Esophagus (tissue), 2 donors: ENCODE results near the gene C1orf52. TPM values are rescaled to one million over a fixed set of nuclear protein-coding genes. Genes with fewer than 3 reads are reported as not detected.
A peak's percentile ranks its signal among the peaks of the same experiment; 100 is the strongest.

Source experiments
- H3K27ac ChIP-seq, 2 donors: one replicate each; pipeline ENCODE4 v1.5.1; 2013; ENCODE audit warnings: low read depth in 2 of 2, mild to moderate bottlenecking in 2 of 2, inconsistent platforms in 1 of 2, low read length in 1 of 2, moderate library complexity in 1 of 2
- H3K27me3 ChIP-seq, 2 donors: one replicate each; pipeline ENCODE4 v1.6.1; 2013; ENCODE audit warnings: low read length in 2 of 2, control low read depth in 1 of 2, mild to moderate bottlenecking in 1 of 2; ENCODE audit not compliant: insufficient read depth in 2 of 2, control insufficient read depth in 1 of 2
- H3K36me3 ChIP-seq, 2 donors: one replicate each; pipeline ENCODE4 v1.6.1; 2013; ENCODE audit warnings: low read length in 1 of 2; ENCODE audit not compliant: control insufficient read depth in 2 of 2, insufficient read depth in 2 of 2
- H3K4me1 ChIP-seq, 2 donors: one replicate each; pipeline ENCODE4 v1.6.1; 2013; ENCODE audit warnings: low read length in 1 of 2; ENCODE audit not compliant: control insufficient read depth in 2 of 2, insufficient read depth in 2 of 2
- H3K4me3 ChIP-seq, 2 donors: one replicate each; pipeline ENCODE4 v1.5.1; 2013; ENCODE audit warnings: low read length in 2 of 2, mild to moderate bottlenecking in 2 of 2, low read depth in 1 of 2, moderate library complexity in 1 of 2
- H3K9me3 ChIP-seq, 2 donors: one replicate each; pipeline ENCODE4 v1.6.1; 2013; ENCODE audit warnings: mild to moderate bottlenecking in 2 of 2, low read depth in 1 of 2, low read length in 1 of 2, moderate library complexity in 1 of 2; ENCODE audit not compliant: control insufficient read depth in 2 of 2, insufficient read depth in 1 of 2
- WGBS, 2 donors: extraction: QIAGEN DNeasy Blood & Tissue Kit; methylation state at CpG; one replicate each; pipeline ENCODE4 v1.1.7; 2013; 5-methylcytosine and 5-hydroxymethylcytosine counted together
- polyA plus RNA-seq, 2 donors: library from polyadenylated mRNA; stranded (reverse); fragments of 200-250 nt; gene quantifications; one replicate each; pipeline ENCODE4 v1.2.3, GENCODE V29; 2013
- donor health status: healthy with polysubstance abuse.
- donor health status: Bipolar disorder and iron deficiency.

C1orf52 gene
- polyA plus RNA-seq, 2 donors, result 12.4 to 17.8 TPM

DNA sequence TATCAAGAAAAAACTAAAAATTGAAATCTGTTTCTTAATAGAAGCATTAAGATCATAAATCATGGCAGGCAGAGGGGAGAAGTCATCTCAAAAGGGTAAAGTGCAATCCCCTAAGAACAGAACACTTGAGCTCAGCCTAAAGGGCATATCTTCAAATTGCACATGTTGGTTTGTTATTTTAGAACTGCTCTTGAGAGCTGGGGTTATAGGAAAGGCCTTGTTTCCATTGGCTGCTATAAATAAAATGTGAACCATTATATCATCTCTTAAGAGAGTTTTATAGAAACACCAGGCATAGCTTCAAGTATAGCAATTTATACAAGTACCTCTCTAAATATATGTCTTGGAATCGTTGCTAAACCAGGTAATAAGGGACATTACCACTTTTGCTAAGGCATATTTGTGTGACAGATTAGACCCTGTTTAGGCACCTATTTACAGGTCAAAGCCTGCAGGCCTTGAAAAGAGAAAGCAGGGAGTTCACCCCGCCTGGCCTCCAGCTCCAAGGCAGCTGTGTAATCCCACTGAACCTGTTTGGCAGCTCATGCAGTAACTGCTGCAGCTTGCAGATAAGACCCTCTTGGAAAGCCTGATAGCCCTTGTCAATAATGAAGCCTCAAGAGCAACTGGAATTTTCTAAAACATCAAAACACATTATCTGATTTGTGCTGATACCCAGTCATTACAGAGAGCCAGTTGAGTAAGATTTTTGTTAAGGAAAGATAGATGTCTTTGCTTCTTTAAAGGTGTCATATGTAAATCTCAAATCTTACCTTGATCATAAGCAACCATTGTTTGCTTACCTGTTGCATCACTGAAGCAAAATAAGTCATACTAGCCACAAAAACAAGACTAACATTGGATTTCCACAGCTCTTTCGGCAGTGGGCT lies 34.5 kb downstream of the C1orf52 start:
- Histone ChIP-seq H3K4me3 (no peak overlapping the region), H3K27me3 (no peaks in the 10 kb centered on the region), H3K4me1 (peaks cover 2 to 3% of the 10 kb centered on the region in 2 donors), H3K9me3 (no peaks in the 10 kb centered on the region), H3K36me3 (no peaks in the 10 kb centered on the region), H3K27ac (no peak overlapping the region)
- WGBS, 2 donors, result 32 to 41% methylated on average over 3 of the region's 3 CpGs

DNA sequence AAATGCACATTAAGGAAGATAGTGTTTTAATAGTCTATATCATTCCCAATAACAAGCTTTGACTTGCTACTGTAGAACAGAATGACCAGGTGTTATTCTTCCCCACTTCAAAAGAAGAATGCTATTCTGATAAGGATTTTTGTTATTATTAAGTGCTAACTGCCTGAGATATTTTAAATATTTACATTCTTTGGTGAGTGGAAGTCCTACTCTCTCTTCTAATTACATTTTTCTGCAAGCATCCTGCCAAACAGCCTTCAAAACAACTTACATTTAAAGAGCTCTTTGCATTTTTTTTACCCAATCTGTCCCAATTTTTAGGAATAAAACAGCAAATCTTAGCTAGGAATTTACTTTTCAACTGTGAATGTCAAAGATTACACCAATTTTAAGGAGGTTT lies 35.2 kb downstream of the C1orf52 start:
- H3K4me3 ChIP-seq, result no peak overlapping the region
- no peaks in the 10 kb centered on the region for H3K9me3 ChIP-seq
- H3K4me1 ChIP-seq, result peaks cover 3 to 4% of the 10 kb centered on the region in 2 donors
- H3K27me3 ChIP-seq, result no peaks in the 10 kb centered on the region
- no peak overlapping the region for H3K27ac ChIP-seq
- H3K36me3 ChIP-seq, result no peaks in the 10 kb centered on the region

DNA sequence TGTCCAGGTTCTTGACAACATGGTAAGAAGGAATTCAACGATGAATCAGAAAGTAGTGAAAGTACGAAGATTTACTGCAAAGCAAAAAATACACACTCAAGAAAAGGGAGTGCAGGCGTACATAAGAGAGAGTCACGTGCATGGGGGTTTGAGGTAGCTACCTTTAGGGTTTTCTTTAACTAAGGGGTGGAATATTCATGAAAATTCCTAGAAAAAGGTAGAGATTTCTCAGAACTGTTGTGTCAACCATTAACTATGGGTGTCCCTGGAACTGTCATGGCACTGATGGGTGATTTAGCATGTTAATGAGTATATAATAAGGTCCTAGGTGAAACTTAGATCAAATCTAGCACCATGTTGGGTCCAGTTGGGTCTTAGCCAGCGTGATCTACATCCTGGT lies 36.1 kb downstream of the C1orf52 start:
- Histone ChIP-seq H3K27me3 (no peaks in the 10 kb centered on the region), H3K36me3 (no peaks in the 10 kb centered on the region), H3K9me3 (no peaks in the 10 kb centered on the region), H3K27ac (no peak overlapping the region), H3K4me3 (no peak overlapping the region), H3K4me1 (peaks cover 3 to 4% of the 10 kb centered on the region in 2 donors)
- 66 to 70% methylated on average over 5 of the region's 5 CpGs for WGBS, 2 donors

DNA sequence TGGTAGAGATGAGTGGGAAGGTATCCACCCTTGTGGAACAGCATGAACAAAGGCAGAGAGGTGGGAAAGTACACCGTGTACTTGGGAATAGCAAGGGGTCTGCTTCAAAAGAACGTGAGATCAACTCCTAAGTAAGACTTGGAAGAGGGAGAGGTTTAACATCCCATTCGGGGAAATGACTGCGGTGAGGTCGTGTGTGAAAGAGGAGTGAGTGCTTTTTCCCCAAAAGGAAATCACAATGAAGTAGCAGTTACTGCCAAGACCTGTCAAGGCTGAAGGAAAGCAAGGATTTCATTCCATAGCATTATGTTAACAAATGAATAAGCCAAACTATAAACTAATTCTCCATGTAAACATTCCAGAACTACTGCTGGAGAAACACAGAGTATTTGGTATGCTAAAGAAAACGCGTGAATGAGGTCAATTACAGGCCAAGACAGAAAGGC lies 38.7 kb downstream of the C1orf52 start:
- H3K9me3 ChIP-seq, result no peaks in the 10 kb centered on the region
- H3K4me1 ChIP-seq, result peaks cover 3 to 4% of the 10 kb centered on the region in 2 donors
- no peaks in the 10 kb centered on the region for H3K27me3 ChIP-seq
- 20 to 34% methylated on average over 7 of the region's 7 CpGs for WGBS, 2 donors
- peak overlapping the region in 1 of 2 donors; percentile 65 for H3K27ac ChIP-seq
- no peaks in the 10 kb centered on the region for H3K36me3 ChIP-seq
- H3K4me3 ChIP-seq, result no peak overlapping the region

DNA sequence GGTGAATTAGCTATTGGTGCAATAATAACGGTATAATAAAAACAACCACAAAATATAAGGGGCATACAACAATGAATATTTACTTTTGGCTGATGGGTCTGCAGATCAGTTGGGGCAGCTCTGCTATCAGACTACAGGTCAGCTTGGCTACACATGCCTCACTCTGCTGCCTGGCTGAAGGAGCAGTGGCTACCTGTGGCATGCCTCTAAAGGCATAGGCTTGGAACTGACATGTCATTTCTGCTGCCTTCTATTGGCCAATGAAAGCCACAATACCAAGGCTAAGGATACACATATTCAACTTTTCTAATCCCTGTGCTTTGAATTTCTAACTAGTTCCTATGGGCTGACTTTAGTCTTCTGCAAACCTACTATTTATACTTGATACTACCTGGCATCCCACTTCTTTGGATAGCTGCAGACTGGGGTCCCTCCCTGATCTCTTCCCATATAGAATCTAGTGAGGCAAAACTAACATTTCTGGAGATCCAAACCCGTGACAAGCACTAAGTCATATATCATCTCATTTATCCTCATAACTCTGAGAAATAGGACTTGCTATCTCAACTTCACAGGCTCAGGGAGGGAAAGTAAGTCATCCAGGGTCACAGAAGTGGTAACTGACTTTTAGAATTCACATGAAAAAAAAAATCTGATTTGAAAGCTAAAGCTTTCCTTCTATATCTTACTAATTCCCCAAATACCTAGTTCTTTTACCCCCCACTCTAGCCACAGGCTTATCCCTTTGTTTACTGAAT lies 39.4 kb downstream of the C1orf52 start:
- Histone ChIP-seq H3K9me3 (no peaks in the 10 kb centered on the region), H3K27me3 (no peaks in the 10 kb centered on the region), H3K4me3 (no peak overlapping the region), H3K27ac (peak overlapping the region in 1 of 2 donors; percentile 30), H3K4me1 (peaks cover 1 to 2% of the 10 kb centered on the region in 2 donors), H3K36me3 (no peaks in the 10 kb centered on the region)
- WGBS, 2 donors, result 85 to 87% methylated on average over 2 of the region's 2 CpGs

DNA sequence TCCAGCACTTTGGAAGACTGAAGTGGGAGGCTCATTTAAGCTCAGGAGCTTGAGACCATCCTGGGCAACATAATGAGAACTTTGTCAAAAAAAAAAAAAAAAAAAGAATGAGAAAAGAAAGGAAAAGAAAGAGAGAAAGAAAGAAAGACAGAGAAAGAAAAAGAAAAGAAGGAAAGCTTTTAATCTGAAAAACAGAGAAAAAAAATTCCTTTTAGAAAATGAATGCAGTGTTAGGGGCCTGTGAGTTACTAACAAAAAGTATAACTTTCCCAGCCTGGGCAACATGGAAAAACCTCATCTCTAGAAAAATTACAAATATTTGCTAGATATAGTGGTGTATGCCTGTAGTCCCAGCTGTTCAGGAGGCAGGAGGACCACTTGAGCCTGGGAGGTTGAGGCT lies 42.8 kb downstream of the C1orf52 start:
- Histone ChIP-seq H3K4me1 (peaks cover 0 to 2% of the 10 kb centered on the region in 2 donors), H3K27ac (no peak overlapping the region), H3K27me3 (no peaks in the 10 kb centered on the region), H3K36me3 (no peaks in the 10 kb centered on the region), H3K4me3 (no peak overlapping the region), H3K9me3 (no peaks in the 10 kb centered on the region)

DNA sequence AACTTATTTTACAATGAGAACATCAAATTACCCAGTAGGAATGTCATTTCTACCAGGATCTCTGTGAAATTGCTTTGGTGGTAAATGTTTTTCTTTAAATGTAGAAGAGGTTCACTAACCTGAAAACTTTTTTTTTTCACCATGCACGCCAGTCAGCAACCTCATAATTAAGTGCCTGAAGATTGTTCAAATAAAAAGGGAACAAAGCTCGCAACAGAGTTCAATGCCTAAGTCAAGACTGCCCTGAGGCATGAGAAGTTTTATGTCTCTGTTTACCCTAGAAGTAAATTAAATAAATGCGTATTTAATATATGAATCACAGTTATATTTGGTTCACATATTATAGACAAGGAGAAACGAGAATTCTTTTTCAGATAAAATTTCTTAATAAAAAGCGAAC lies 44.8 kb downstream of the C1orf52 start:
- Histone ChIP-seq H3K36me3 (no peaks in the 10 kb centered on the region), H3K27me3 (no peaks in the 10 kb centered on the region), H3K27ac (no peak overlapping the region), H3K9me3 (no peaks in the 10 kb centered on the region), H3K4me3 (no peak overlapping the region), H3K4me1 (no peaks in the 10 kb centered on the region)
- WGBS, 2 donors, result 49 to 64% methylated on average over 5 of the region's 5 CpGs

DNA sequence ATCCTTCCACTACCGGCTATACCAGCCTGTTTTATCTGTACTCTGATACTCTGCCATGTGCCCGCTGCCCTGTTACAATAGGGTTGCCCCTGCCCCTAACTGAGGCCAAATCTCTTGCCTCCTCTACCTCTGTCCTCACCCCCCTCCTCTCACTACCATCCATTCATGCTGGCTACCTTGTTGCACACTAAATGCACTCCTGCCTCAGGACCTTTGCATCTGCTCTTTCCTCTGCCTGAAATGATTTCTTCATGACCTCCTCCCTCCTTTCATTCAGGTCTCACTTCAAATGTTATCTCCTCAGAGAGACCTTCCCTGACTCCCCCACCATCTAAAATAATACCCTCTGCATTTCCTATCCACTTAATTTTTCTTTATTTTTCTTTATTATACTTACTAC lies 51.0 kb downstream of the C1orf52 start:
- Histone ChIP-seq H3K27ac (no peak overlapping the region), H3K4me3 (no peak overlapping the region), H3K36me3 (no peaks in the 10 kb centered on the region), H3K9me3 (no peaks in the 10 kb centered on the region), H3K27me3 (no peaks in the 10 kb centered on the region), H3K4me1 (no peaks in the 10 kb centered on the region)
- 83 to 86% methylated on average over 2 of the region's 2 CpGs for WGBS, 2 donors

DNA sequence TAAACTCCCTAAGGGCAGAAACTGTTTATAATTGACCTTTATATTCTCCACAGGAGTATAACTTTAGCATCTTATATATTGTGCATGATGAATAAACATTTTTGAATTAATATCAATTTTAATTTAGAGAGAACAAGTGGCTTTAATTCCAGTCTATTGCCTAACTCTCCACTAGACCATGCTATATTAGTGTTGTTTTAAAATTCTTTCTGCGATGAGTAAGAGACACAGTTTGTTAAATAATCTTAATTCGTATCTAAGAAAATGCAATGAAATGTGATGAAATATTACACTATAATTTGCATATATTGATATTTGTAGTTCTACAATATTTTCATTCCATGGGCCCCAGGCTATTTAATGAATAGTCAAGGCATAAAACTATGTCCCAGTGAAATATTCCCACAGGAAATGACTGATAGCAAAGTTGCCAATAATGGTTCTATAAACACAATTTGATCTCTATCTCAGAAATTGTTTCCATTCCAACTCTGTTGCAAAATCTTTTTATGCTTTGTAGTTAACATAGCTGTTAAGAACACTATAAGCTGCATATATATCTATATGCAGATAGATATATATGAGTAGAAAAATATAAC lies 55.8 kb downstream of the C1orf52 start:
- WGBS, 2 donors, result 82 to 88% methylated on average over 2 of the region's 2 CpGs
- Histone ChIP-seq H3K4me1 (no peaks in the 10 kb centered on the region), H3K9me3 (no peaks in the 10 kb centered on the region), H3K36me3 (no peaks in the 10 kb centered on the region), H3K27me3 (no peaks in the 10 kb centered on the region), H3K27ac (no peak overlapping the region), H3K4me3 (no peak overlapping the region)
